Measurements from ENCODE around the gene TBC1D2B.
"Not testable (repeated sequence)": the region's sequence is repeated elsewhere in the genome, so short reads cannot be mapped to it uniquely, and the experiment has no call there.

Gene TBC1D2B

GRCh38 chr15:77985031-77985930 lies 92.2 kb downstream of the TBC1D2B start:
- no peak for DNase-seq

DNA sequence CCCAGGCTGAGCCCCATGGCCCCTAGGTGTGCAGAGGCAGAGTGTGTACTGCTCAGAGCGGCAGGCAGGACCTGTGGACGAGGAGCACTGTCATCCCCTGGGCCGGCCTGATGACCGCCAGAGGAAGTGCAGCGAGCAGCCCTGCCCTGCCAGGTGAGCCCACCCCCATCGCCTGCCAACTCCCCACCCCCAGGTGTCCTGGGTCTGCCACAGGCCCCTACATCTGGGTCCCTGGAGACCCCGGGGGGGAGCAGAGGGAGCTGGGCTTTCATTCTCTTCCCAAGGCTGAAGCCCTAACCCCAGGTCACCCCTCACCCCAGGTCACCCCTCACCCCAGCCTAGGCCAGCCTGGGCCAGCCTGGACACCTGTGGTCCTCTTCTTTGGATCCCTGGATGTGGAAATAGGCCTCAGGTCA lies 93.1 kb downstream of the TBC1D2B start:
- DNase-seq, result no peak

GRCh38 chr15:77983708-77984445 lies 93.6 kb downstream of the TBC1D2B start:
- DNase-seq, result no peak

DNA sequence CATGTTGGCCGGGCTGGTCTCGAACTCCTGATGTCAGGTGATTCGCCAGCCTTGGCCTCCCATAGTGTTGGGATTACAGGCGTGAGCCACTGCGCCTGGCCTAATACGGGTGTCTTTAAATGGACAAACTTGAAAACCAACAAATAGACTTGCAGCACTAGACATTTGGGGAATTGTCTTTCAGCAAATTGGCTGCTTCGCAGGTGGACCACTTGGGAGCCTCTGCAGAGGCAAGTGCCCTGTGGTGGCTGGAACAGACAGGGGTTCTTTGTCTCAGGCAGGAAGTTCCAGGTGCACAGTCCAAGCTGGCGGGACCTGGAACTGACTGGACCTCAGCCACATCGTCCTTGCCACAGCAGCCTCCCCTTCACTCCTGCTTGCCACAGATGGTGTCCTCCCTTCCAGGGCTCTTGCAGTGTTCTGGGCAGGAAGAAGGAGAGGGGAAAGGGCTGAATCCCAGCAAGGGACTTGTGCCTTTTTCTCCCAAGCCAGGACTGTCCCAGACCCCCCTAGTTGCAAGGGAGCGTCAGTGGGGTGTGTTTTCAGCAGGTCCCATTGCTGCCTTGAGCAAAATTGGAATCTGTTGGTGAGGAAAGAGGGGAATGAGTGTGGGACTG lies 94.3 kb downstream of the TBC1D2B start:
- no peak for DNase-seq

DNA sequence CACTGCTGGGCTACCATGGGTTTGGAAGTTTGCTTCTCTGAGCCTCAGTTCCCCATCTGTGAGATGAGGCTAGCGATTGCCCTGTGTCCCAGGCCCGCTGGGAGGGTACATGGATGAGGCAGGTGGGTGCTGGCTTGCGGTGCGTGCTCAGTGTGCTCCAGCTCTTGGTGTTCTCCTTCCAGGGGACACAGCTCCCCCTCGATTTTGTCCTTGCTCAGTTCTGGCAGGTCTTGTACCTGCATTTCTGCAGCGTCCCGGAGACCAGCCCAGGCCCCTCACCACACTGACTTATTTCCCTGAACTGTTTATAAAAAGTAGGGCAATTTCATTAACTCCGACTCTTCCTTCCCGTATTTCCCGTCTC lies 95.4 kb downstream of the TBC1D2B start:
- DNase-seq, result no peak

GRCh38 chr15:77981281-77982126 lies 96.0 kb downstream of the TBC1D2B start:
- DNase-seq, result no peak

GRCh38 chr15:77980674-77981073 lies 96.8 kb downstream of the TBC1D2B start:
- not testable (repeated sequence) for DNase-seq

DNA sequence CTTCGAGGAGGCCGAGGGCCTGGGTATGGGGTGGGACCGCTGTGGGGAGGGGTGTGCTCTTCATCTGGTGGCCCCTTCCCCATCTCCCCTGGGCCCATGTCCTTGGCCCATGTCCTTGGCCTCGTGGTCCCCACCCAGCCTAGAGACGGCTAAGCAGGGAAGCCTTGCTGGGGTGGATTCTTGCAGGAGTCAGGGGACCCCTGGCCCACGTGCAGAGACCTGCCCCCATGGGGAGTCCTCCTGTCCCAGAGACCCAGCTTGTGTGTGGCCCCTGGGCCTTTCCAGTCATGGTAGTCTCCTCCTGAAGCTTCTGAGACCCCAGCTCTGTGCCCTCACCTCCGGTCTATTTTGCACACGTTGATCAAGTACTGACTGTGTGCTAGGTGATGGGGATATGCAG lies 97.4 kb downstream of the TBC1D2B start:
- DNase-seq, result no peak

DNA sequence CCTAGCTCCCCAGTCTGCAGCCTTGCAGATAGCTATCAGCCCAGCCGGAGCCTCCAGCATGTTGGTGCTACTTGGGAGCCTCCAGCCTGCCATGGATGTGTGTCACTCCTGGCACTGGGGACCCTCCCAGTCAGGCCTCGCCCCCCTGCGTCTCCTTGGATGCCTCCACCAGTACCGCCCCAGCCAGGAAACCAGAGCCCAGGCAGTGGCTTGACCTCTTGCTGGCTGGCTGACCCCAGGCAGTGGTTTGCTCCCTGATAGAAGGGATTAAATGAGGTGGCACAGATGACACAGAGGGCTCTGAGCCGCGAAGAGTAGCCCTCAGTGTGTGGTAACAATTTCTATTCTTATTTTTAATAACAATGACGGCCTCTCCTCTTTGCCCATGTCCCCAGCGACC lies 98.4 kb downstream of the TBC1D2B start:
- not testable (repeated sequence) for DNase-seq

DNA sequence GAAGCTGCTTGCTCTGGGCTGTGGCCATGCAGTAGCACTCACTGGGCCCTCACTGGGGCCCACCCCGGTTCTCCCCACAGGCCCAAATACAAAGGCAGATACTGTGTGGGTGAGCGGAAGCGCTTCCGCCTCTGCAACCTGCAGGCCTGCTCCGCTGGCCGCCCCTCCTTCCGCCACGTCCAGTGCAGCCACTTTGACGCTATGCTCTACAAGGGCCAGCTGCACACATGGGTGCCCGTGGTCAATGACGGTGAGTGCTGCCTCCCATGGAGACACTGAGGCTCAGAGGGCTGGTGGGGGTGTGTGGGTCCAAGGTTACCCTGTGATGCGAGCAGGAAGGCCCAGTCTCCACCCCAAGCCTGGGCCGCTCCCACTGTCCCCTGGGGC lies 98.8 kb downstream of the TBC1D2B start:
- DNase-seq, result not testable (repeated sequence)

DNA sequence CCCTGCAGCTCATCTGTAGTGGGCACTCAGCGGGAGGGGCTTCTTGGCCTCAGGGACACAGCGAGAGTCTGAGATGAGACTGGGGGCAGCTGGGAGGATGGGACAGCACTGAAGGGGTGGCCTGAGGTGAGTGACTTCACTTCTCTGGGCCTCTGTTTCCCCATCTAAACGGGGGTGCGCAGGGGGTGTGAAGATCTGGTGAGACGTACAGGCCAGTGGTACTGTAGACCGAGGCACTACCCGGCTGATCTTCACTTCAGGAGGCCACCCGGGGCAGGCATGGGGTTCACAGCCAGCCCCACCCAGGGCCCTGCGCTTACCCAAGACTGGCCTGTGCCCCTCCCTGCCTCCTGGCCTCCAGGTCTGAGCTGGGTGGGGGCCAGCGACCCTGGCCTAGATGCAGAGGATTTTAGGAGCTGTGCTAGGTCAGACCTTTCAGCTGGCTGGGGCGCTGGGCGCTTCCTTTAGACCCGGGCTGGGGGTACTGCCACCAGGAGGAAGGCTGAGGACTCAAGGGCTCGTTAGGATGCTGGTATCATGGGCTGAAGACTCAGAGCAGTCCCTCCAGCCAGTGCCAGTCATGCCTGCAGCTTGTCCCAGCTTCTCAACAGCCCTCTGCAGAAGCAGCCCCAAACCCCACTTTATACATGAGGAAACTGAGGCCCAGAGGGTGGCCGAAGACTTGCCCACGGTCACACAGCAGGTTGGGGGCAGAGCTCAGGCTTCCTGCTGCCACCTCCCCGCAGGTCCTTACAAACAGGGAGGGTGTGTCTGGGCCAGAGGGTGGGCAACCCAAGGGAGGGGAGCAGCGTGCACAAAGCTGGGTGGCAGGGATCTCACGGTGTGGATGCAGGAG lies 99.4 kb downstream of the TBC1D2B start:
- not testable (repeated sequence) for DNase-seq

- not testable (repeated sequence) for DNase-seq
These were observed 100.6 kb downstream of the TBC1D2B start for GRCh38 chr15:77976760-77977525.

DNA sequence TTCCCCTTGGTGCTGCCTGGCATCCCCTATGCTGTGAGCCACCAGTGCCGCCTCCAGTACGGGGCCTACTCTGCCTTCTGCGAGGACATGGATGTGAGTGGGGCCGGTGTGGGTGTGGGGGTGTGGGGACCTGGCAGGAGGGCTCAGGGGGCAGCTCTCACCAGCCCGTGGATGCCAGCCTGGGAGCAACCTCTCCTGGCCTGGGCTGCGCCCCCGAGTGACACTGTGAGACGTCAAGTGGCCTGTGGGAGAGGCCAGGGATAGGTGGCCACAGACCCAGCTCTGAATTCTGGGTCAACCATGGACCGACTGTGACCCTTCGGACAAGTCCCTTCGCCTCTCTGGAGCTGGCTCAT lies 101.4 kb downstream of the TBC1D2B start:
- not testable (repeated sequence) for DNase-seq

DNA sequence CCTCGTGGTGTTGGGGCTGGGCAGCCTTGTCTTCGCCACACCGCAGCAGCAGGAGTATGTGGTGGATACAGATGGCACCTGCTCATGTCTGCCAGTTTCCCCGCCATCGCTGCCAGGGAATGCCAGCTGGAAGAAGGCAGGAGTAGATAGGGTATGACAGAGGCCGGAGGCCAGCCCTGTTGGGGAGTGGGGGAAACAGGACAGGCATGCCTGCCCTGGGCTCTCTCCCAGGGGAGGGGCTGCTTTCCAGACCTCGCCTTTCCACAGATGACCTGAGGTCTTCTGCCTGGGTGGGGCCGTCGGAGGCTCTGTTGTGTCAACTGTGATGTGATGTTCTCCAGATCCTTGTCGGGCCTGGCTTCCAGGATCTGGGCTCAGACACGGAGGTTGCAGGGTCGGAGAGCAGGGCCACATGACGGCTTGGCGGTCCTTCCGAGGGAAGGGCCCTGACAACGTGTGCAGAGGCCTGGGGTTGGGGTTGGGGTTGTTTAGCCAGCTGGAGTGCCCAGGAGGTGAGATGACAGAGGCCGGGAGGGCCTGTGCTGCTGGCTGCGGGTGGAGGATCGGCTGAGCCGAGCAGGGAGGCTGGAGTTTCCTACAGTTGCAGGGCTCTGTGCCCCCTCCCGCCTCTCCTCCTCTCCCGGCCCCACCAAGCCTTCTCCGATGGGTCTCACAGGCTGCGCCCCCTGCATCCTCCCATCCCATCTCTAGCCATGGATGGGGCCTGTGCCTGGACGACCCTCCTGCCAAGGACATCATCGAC lies 102.0 kb downstream of the TBC1D2B start:
- no peak for DNase-seq

GRCh38 chr15:77974416-77975331 lies 102.8 kb downstream of the TBC1D2B start:
- DNase-seq, result no peak

GRCh38 chr15:77974098-77974414 lies 103.5 kb downstream of the TBC1D2B start:
- no peak for DNase-seq

DNA sequence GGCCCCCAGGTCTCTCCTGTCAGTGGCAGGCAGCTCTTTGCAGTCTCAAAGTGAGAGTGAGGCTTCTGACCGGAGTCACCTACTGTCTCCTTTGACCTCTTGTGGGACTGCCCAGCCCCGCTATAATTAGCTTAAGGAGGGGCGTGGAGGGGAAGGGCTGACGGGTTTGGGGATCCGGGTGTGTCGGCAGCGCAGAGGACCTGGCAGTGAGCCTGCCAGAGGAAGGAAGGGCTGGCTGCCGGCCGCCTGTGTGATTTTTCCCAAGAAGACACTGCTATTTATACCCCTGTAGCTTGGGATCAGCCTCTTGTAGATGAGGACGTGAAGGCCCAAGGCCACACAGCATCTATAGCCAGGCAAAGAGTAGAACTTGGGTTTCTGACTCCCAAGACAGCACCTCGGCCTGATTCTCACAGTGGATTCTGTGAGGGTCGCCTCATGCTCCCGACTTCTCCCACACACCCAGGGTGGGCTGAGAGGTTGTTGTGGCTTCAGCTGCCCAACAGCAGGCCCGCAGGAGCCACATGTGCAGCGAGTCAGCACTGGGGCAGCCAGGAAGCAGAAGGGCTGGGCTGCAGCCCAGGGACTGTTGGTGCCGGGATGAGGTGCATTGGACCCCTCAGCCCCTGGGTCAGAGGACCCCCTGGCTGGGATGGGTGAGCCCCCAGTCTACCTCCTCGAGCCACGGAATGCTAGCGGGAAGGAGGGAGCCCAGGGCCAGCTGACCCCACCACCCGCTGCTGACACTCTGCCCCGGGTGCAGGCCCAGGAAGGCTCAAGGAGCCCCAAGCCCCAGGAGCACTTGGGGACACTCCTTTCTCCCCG lies 104.0 kb downstream of the TBC1D2B start:
- DNase-seq, result not testable (repeated sequence)

GRCh38 chr15:77972706-77973105 lies 104.8 kb downstream of the TBC1D2B start:
- not testable (repeated sequence) for DNase-seq
